ENCODE measurements around the gene DDX54. TPM values are rescaled to one million over a fixed set of nuclear protein-coding genes. Genes with fewer than 3 reads are reported as not detected.

The DDX54 gene
- total and polyA plus RNA-seq, 4 donors = 12.6 to 70.8 (median 47.9) TPM

- Histone ChIP-seq H3K36me3 (ENCODE audit: control insufficient read depth in 1 of 2, insufficient read depth in 2 of 2, low read length in 1 of 2) (no peaks in the 10 kb centered on the region), H3K27me3 (ENCODE audit: control insufficient read depth in 1 of 2, insufficient read depth in 2 of 2, low read length in 1 of 2) (no peaks in the 10 kb centered on the region), H3K27ac (ENCODE audit: low read depth in 1 of 2, low read length in 2 of 2) (no peak overlapping the region), H3K9me3 (ENCODE audit: control insufficient read depth, low read length) (no peaks in the 10 kb centered on the region), H3K4me3 (ENCODE audit: low read length in 2 of 2) (no peak overlapping the region), H3K4me1 (ENCODE audit: control insufficient read depth in 1 of 2, insufficient read depth in 2 of 2, low read length in 2 of 2) (no peaks in the 10 kb centered on the region)
- DNase-seq (peak in 1 of 2 donors; percentile 10), ATAC-seq (ENCODE audit: low FRiP score) (no peak)
- intact Hi-C loops (cut with DNase I) = no loop called here
- WGBS, 2 donors = 93 to 97% methylated on average over 4 of the region's 4 CpGs
Measured at GRCh38 chr12:113108308-113108707, 77.0 kb downstream of the DDX54 start.

Small RNAs within 50 kb of the gene (microRNA-seq; reads per million reads assigned to microRNA genes)
- gene MIR7106 = 0 reads per million in 2 donors

Other genes starting within 250 kb of the DDX54 start
- gene OAS3, start 247.0 kb downstream of the DDX54 start, total RNA-seq = 10 to 100 TPM; 16.7 to 19.1 TPM
- 1 to 10 TPM; 2.6 to 4.8 TPM for gene OAS3, start 247.0 kb downstream of the DDX54 start, polyA plus RNA-seq
- gene OAS2, start 207.0 kb downstream of the DDX54 start, total RNA-seq = 10 to 100 TPM; 12.6 to 18.6 TPM
- 1 to 10 TPM; 4.8 to 8.1 TPM for gene OAS2, start 207.0 kb downstream of the DDX54 start, polyA plus RNA-seq
- 1 to 10 TPM; 4.2 to 4.8 TPM for gene DTX1, start 128.7 kb downstream of the DDX54 start, total RNA-seq
- gene DTX1, start 128.7 kb downstream of the DDX54 start, polyA plus RNA-seq = under 1 TPM; 0.15 to 0.38 TPM
- gene RASAL1, start 49.7 kb downstream of the DDX54 start, total RNA-seq = not detected
- gene RASAL1, start 49.7 kb downstream of the DDX54 start, polyA plus RNA-seq = not detected
- not detected for gene CFAP73, start 35.8 kb downstream of the DDX54 start, total RNA-seq
- gene CFAP73, start 35.8 kb downstream of the DDX54 start, polyA plus RNA-seq = under 1 TPM in 1 of 2 donors, not detected in 1; 0.10 TPM
- gene RITA1, start 243 bp upstream of the DDX54 start, total RNA-seq = 10 to 100 TPM in 1 of 2 donors, 1 to 10 TPM in 1; 6.1 to 10.0 TPM
- gene RITA1, start 243 bp upstream of the DDX54 start, polyA plus RNA-seq = 10 to 100 TPM; 10.8 to 11.5 TPM
- 100 to 1,000 TPM in 1 of 2 donors, 10 to 100 TPM in 1; 65.9 to 128 TPM for gene TPCN1, start 36.0 kb upstream of the DDX54 start, total RNA-seq
- gene TPCN1, start 36.0 kb upstream of the DDX54 start, polyA plus RNA-seq = 100 to 1,000 TPM in 1 of 2 donors, 10 to 100 TPM in 1; 21.4 to 108 TPM
- gene SLC8B1, start 149.6 kb upstream of the DDX54 start, total RNA-seq = 10 to 100 TPM; 32.8 to 48.6 TPM
- gene SLC8B1, start 149.6 kb upstream of the DDX54 start, polyA plus RNA-seq = 10 to 100 TPM in 1 of 2 donors, 1 to 10 TPM in 1; 8.1 to 46.6 TPM
- 10 to 100 TPM; 60.6 to 76.1 TPM for gene PLBD2, start 173.1 kb upstream of the DDX54 start, total RNA-seq
- gene PLBD2, start 173.1 kb upstream of the DDX54 start, polyA plus RNA-seq = 10 to 100 TPM; 11.6 to 31.7 TPM
- 1 to 10 TPM; 1.8 to 4.4 TPM for gene SDS, start 218.4 kb upstream of the DDX54 start, total RNA-seq
- gene SDS, start 218.4 kb upstream of the DDX54 start, polyA plus RNA-seq = 1 to 10 TPM; 1.0 to 9.9 TPM
- gene SDSL, start 236.9 kb upstream of the DDX54 start, total RNA-seq = 1 to 10 TPM; 3.8 to 4.5 TPM
- gene SDSL, start 236.9 kb upstream of the DDX54 start, polyA plus RNA-seq = 10 to 100 TPM in 1 of 2 donors, 1 to 10 TPM in 1; 9.1 to 13.4 TPM

All from aorta (tissue), 5 donors.